ENCODE measurements around the gene TAS2R43.
"Not testable (repeated sequence)": the region's sequence is repeated elsewhere in the genome, so short reads cannot be mapped to it uniquely, and the experiment has no call there.

Gene TAS2R43

GRCh38 chr12:11092128-11092527 is at the start of gene TAS2R43:
TSS of gene TAS2R43 (minus strand) at chr12:11092313. CDS start at chr12:11092229, 84 bp downstream.
- no peak for DNase-seq

- DNase-seq: no peak
These were observed 44.0 kb upstream of the TAS2R43 start for GRCh38 chr12:11136075-11136474.

GRCh38 chr12:11134305-11134704 is 42.2 kb upstream of the TAS2R43 start, which contains the start of gene TAS2R30:
TSS of gene TAS2R30 (minus strand) at chr12:11134644. CDS start at chr12:11134244, 400 bp downstream.
- DNase-seq: no peak

GRCh38 chr12:11133816-11134215 is 41.7 kb upstream of the TAS2R43 start:
- no peak for DNase-seq

GRCh38 chr12:11133162-11133561 is 41.0 kb upstream of the TAS2R43 start:
- DNase-seq: no peak

GRCh38 chr12:11130999-11131398 is 38.9 kb upstream of the TAS2R43 start:
- DNase-seq: no peak

GRCh38 chr12:11130382-11130781 is 38.3 kb upstream of the TAS2R43 start:
- no peak for DNase-seq

GRCh38 chr12:11114130-11114529 is 22.0 kb upstream of the TAS2R43 start:
- not testable (repeated sequence) for DNase-seq

GRCh38 chr12:11111213-11111612 is 19.1 kb upstream of the TAS2R43 start:
- DNase-seq: not testable (repeated sequence)

GRCh38 chr12:11108862-11109261 is 16.7 kb upstream of the TAS2R43 start:
- DNase-seq: no peak

GRCh38 chr12:11107719-11108118 is 15.6 kb upstream of the TAS2R43 start:
- DNase-seq: no peak

GRCh38 chr12:11106288-11106687 is 14.2 kb upstream of the TAS2R43 start:
- DNase-seq: no peak

GRCh38 chr12:11105546-11105945 is 13.4 kb upstream of the TAS2R43 start:
- DNase-seq: no peak

- not testable (repeated sequence) for DNase-seq
These were observed 2.8 kb upstream of the TAS2R43 start for GRCh38 chr12:11094910-11095309.

- DNase-seq: no peak
These were observed 2.9 kb downstream of the TAS2R43 start for GRCh38 chr12:11089246-11089645.

- peak; percentile 59 for DNase-seq
These were observed 6.7 kb downstream of the TAS2R43 start for GRCh38 chr12:11085419-11085818.

GRCh38 chr12:11081987-11082386 is 10.1 kb downstream of the TAS2R43 start:
- no peak for DNase-seq

- DNase-seq: no peak
These were observed 13.9 kb downstream of the TAS2R43 start for GRCh38 chr12:11078246-11078645.

- no peak for DNase-seq
These were observed 16.5 kb downstream of the TAS2R43 start for GRCh38 chr12:11075642-11076041.

- no peak for DNase-seq
These were observed 20.7 kb downstream of the TAS2R43 start for GRCh38 chr12:11071414-11071813.

GRCh38 chr12:11070999-11071398 is 21.1 kb downstream of the TAS2R43 start:
- DNase-seq: no peak

- no peak for DNase-seq
These were observed 22.2 kb downstream of the TAS2R43 start for GRCh38 chr12:11069854-11070365.

GRCh38 chr12:11067514-11067913 is 24.6 kb downstream of the TAS2R43 start:
- DNase-seq: no peak

- not testable (repeated sequence) for DNase-seq
These were observed 29.9 kb downstream of the TAS2R43 start, which contains the start of gene TAS2R46 for GRCh38 chr12:11062194-11062593. TSS of gene TAS2R46 (minus strand) at chr12:11062294. CDS start at chr12:11062294, 0 bp downstream.

- DNase-seq: no peak
These were observed 32.3 kb downstream of the TAS2R43 start for GRCh38 chr12:11059784-11060183.
